ENCODE measurements around the gene ICA1. TPM values are rescaled to one million over a fixed set of nuclear protein-coding genes. Genes with fewer than 3 reads are reported as not detected.

ICA1 gene
- total and polyA plus RNA-seq, 7 donors = 1.6 to 4.1 (median 2.3) TPM

DNA sequence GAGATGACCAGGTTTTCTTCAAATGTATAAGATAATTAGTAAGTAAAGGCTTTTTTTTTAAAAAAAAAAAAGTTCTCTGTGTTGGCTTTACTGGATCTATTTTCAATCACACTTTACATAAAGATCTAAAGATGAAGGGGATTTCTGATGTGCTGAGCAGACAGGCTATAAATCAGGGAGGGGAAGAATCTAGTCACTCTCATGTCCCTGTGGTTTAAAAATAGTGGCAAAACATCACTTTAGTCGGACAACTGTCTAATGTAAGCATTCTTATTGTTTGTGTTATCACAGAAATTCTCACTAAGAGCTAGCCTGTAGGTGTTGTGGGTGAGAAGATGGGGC is 132.7 kb downstream of the ICA1 start:
- H3K4me1 ChIP-seq = no peaks in the 10 kb centered on the region
- H3K4me3 ChIP-seq = no peak overlapping the region
- 71 to 87% (median 83%) methylated on average over 1 of the region's 1 CpG for WGBS, 3 donors
- TF ChIP-seq, protein P1, sequence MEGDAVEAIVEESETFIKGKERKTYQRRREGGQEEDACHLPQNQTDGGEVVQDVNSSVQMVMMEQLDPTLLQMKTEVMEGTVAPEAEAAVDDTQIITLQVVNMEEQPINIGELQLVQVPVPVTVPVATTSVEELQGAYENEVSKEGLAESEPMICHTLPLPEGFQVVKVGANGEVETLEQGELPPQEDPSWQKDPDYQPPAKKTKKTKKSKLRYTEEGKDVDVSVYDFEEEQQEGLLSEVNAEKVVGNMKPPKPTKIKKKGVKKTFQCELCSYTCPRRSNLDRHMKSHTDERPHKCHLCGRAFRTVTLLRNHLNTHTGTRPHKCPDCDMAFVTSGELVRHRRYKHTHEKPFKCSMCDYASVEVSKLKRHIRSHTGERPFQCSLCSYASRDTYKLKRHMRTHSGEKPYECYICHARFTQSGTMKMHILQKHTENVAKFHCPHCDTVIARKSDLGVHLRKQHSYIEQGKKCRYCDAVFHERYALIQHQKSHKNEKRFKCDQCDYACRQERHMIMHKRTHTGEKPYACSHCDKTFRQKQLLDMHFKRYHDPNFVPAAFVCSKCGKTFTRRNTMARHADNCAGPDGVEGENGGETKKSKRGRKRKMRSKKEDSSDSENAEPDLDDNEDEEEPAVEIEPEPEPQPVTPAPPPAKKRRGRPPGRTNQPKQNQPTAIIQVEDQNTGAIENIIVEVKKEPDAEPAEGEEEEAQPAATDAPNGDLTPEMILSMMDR (IDR thresholded peaks at IDR 0.05) = no peak
- no peak overlapping the region for H3K27ac ChIP-seq
- H3K27me3 ChIP-seq (ENCODE audit: insufficient read depth in 3 of 3, low read length in 2 of 3) = no peaks in the 10 kb centered on the region
- ATAC-seq = no peak
- intact Hi-C loops (cut with DNase I) = no loop called here
- H3K9me3 ChIP-seq = no peaks in the 10 kb centered on the region
- DNase-seq = no peak
- H3K36me3 ChIP-seq (ENCODE audit: insufficient read depth in 1 of 2, low read depth in 1 of 2) = no peaks in the 10 kb centered on the region

DNA sequence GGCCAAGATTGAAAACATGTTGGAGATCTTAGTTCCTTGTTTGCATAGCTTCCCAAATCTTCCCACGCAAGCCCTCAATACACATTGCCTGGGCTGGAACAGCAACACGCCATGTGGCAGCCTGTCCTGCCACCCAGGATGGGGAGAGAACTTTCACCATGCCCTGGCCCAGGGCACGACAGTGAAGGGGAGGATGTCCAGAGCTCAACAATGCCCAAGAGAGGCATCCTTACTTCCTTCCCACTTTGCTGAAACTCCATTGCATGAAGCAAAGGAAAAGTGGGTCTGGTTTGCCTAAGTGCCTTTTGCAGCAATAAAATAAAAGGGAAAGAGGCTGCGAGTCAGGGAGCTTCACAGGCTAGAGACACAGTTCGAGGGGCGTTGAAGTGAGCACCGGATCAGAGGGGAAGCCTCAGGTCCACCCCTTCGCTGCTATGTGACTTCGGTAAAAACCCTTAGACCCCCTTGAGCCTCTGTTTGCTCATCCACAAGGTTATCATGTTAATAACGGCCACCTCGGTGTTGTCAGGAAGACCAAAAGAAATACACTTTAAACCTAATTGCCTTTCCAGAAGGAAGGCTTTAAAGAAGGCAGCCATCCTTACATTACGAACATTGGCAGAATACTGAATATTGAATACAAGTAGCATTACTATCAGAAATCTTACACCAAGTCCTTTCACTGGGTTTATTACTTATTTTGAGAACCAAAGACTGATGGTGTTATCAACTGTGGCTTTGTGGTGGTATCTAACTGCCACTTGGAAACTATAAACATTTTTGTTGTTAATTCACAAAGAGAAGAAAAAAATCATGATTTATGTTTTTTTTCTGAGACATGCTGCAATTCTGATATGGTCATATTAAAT is 133.3 kb downstream of the ICA1 start:
- no peak for DNase-seq
- intact Hi-C loops (cut with DNase I) = no loop called here
- 71 to 78% (median 76%) methylated on average over 12 of the region's 12 CpGs for WGBS, 3 donors
- Histone ChIP-seq H3K9me3 (no peaks in the 10 kb centered on the region), H3K27ac (no peak overlapping the region), H3K36me3 (ENCODE audit: insufficient read depth in 1 of 2, low read depth in 1 of 2) (no peaks in the 10 kb centered on the region), H3K27me3 (ENCODE audit: insufficient read depth in 3 of 3, low read length in 2 of 3) (no peaks in the 10 kb centered on the region), H3K4me1 (no peaks in the 10 kb centered on the region), H3K4me3 (no peak overlapping the region)
- TF ChIP-seq, protein P1 (IDR thresholded peaks at IDR 0.05) = no peak
- ATAC-seq = no peak

- TF ChIP-seq, protein P1 (IDR thresholded peaks at IDR 0.05) = no peak
- intact Hi-C loops (cut with DNase I) = no loop called here
- H3K36me3 ChIP-seq (ENCODE audit: insufficient read depth in 1 of 2, low read depth in 1 of 2) = no peaks in the 10 kb centered on the region
- DNase-seq (no peak), ATAC-seq (no peak)
- no peak overlapping the region for H3K27ac ChIP-seq
- H3K9me3 ChIP-seq = no peaks in the 10 kb centered on the region
- H3K4me3 ChIP-seq = no peak overlapping the region
- WGBS, 3 donors = 70 to 80% (median 71%) methylated on average over 2 of the region's 2 CpGs
- no peaks in the 10 kb centered on the region for H3K4me1 ChIP-seq
- H3K27me3 ChIP-seq (ENCODE audit: insufficient read depth in 3 of 3, low read length in 2 of 3) = no peaks in the 10 kb centered on the region
These were observed 135.3 kb downstream of the ICA1 start for GRCh38 chr7:8126601-8127167.

DNA sequence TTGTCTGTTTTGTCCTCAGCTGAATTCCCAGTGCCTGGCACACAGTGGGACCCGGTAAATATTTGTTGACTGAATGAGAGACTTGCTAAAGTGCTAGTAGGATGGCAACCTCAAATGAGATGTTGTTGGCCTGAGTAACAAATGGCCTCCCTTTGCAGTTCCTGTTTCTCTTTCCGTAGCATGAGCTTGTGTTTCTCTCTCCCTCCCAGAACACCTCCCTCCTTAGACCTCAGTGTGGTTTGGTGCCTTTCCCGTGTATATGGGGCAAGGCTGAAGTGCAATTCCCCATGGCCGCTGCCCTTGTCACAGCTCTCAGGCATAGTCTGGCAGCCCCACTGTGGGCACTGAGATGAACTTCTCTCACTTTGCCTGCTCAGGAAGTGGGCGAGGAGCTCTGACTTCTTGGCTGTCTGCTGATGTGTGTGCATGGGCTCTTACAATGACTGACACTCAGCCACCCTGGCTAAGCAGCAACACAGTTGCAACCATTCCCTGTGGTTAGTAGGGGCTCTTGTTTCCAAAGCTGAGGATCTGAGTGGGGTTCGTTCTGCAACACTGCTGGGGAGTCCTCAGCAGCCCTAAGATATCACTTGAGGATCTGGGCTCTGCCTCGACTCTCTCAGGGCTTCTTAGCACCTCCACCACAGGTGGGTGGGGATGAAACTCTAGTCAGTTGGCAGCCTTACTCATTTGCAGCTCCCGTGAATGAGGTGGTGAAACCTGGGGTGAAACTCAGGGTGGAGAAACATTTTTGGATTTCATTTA is 136.1 kb downstream of the ICA1 start:
- no peaks in the 10 kb centered on the region for H3K9me3 ChIP-seq
- intact Hi-C loops (cut with DNase I) = no loop called here
- H3K4me1 ChIP-seq = no peaks in the 10 kb centered on the region
- DNase-seq = no peak
- WGBS, 3 donors = 71 to 78% (median 73%) methylated on average over 8 of the region's 8 CpGs
- ATAC-seq = peak in 3 of 4 donors; percentile 25 to 36 (median 30)
- no peaks in the 10 kb centered on the region for H3K27me3 ChIP-seq (ENCODE audit: insufficient read depth in 3 of 3, low read length in 2 of 3)
- TF ChIP-seq, protein P1 (IDR thresholded peaks at IDR 0.05) = no peak
- no peak overlapping the region for H3K4me3 ChIP-seq
- no peaks in the 10 kb centered on the region for H3K36me3 ChIP-seq (ENCODE audit: insufficient read depth in 1 of 2, low read depth in 1 of 2)
- H3K27ac ChIP-seq = no peak overlapping the region
